Measurements from ENCODE around the gene SFMBT2. TPM values are rescaled to one million over a fixed set of nuclear protein-coding genes. Genes with fewer than 3 reads are reported as not detected.

SFMBT2 gene
- total RNA-seq, 1 experiment from 2014 or later: 2.4 TPM

DNA sequence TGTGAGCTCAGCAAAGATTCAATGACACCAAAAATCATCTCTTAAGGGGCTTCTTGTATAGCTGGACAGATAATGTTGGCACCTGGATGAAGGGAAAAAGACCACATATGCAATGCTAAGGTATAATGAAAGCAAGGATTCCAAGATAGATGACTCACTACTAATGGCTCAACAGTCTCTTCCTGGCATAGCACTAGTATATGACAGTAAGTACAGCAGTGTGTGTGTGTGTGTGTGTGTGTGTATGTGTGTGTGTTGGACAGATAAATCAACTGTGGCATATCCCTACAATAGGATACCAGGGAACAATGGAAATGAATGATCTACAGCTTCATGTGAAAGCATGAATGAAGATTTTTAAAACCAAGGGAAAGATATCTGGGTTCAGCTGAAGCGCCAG is 257.1 kb downstream of the SFMBT2 start:
- peak; percentile 75 for DNase-seq (ENCODE audit: low read depth)

- no peak for DNase-seq (ENCODE audit: low read depth)
Observed at GRCh38 chr10:7152982-7153381, 257.9 kb downstream of the SFMBT2 start.

- no peak for DNase-seq (ENCODE audit: low read depth)
Observed at GRCh38 chr10:7152341-7152740, 258.5 kb downstream of the SFMBT2 start.

- no peak for DNase-seq (ENCODE audit: low read depth)
Observed at GRCh38 chr10:7151538-7151937, 259.3 kb downstream of the SFMBT2 start.

GRCh38 chr10:7150349-7150748 is 260.5 kb downstream of the SFMBT2 start:
- no peak for DNase-seq (ENCODE audit: low read depth)

DNA sequence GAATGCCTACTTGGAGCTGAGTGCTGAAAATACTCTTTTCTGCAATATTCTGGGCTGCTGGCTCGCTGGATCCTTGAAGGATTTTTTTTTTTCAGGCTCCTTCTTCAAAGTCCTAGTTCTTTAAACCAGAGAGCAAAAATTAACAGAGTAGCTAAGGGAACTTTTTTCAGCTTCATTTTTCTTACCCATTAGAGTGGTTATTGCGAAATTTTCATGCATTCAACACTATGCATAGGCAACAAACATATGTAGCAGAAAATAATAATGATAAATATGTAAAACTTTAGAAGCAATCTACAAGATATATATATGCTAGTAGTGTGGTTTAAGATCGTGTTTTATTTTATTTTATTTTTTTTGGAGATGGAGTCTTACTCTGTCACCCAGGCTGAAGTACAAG is 264.6 kb downstream of the SFMBT2 start:
- DNase-seq (ENCODE audit: low read depth): no peak

GRCh38 chr10:7136016-7136415 is 274.8 kb downstream of the SFMBT2 start:
- DNase-seq (ENCODE audit: low read depth): no peak

GRCh38 chr10:7135188-7135587 is 275.6 kb downstream of the SFMBT2 start:
- DNase-seq (ENCODE audit: low read depth): no peak

GRCh38 chr10:7134448-7134847 is 276.4 kb downstream of the SFMBT2 start:
- no peak for DNase-seq (ENCODE audit: low read depth)

DNA sequence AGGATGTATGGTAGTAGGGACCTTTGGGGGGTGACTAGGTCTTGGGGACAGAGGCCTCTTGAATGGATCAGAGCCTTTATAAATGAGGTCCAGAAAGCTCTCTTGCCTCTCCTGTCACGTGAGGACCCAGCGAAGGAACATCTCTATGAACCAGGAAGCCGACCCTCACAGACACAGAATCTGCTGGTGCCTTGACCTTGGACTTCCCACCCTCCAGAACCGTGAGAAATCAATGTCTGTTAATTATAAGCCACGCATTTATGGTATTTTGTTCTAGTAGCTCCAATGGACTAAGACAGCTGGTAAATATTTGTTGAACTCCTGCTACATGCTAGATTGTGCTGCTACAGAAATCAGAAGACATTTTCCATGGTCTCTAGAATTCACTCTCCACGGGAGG is 276.9 kb downstream of the SFMBT2 start:
- no peak for DNase-seq (ENCODE audit: low read depth)

DNA sequence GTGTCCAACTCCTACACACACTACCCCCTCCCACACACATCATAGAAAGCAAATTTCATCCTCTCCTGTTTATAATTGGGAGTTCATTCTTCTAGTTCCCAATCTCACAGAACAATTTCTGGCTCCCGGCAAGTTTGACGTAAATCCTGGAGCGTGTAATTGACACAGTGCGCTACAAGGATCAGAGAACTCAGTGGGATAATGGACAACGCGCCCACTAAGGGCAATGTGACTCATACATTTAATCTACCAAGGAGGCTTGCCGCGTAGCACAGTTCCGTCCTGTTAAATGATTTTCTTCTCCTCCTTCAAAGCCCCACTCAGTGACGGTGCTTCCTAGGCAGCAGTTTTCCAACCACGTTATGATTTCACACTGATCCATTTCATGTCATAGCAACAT is 277.6 kb downstream of the SFMBT2 start:
- DNase-seq (ENCODE audit: low read depth): no peak

DNA sequence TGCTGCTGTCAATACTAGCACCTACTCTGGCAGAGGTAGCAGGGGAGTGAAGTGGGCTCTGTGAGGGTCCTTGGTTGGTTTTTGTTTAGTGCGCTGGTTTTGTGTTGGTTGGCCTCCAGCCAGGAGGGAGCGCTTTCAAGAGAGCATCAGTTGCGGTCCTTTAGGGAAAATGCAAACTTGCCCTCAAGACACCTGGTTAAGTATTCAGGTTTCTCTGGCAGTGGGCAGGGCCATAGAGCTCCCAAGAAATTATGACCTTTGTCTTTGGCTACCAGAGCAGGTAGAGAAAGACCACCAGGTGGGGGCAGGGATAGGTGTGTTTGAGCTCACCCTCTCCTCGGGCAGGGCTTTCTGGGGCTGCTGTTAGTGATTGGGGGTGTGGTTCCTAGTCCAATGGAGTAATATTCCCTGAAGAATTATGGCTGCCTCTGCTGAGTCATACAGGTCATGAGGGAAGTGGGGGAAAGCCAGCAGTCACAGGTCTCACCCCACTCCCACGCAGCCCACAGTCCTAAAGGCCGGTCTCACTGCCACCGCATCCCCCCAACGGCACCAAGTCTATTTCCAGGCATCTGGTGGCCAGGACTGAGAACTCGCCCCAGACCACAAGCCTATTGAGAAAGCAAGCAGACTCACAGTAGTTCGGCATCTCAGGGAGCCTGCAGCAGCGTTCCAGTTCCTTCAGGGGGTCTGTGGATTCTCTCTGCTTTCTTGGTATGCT is 280.5 kb downstream of the SFMBT2 start:
- no peak for DNase-seq (ENCODE audit: low read depth)

GRCh38 chr10:7123774-7124173 is 287.1 kb downstream of the SFMBT2 start:
- DNase-seq (ENCODE audit: low read depth): no peak

DNA sequence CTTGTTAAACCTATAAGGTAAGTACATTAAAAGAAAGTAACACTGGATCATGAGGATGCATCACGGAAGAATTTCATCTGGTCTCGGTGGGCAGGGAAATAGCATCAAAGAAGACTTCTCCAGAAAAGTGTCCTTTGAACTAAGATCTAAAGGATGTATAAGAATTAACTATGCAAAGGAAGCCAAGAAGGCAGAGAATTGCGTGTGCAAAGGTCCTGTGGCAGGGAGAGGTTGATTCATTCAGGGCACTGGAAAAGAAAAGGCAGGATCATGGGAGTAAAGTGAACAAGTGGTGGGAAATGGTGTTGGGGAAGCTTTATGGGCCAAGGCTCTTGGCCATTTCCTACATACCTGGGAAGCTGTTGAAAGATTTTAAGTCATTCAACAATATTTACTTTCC is 288.3 kb downstream of the SFMBT2 start:
- DNase-seq (ENCODE audit: low read depth): no peak

- peak; percentile 55 for DNase-seq (ENCODE audit: low read depth)
Observed at GRCh38 chr10:7121154-7121797, 289.6 kb downstream of the SFMBT2 start.

GRCh38 chr10:7119325-7120015 is 291.4 kb downstream of the SFMBT2 start:
- no peak for DNase-seq (ENCODE audit: low read depth)

- no peak for DNase-seq (ENCODE audit: low read depth)
Observed at GRCh38 chr10:7117806-7118674, 292.8 kb downstream of the SFMBT2 start.

GRCh38 chr10:7117177-7117799 is 293.5 kb downstream of the SFMBT2 start:
- DNase-seq (ENCODE audit: low read depth): no peak

DNA sequence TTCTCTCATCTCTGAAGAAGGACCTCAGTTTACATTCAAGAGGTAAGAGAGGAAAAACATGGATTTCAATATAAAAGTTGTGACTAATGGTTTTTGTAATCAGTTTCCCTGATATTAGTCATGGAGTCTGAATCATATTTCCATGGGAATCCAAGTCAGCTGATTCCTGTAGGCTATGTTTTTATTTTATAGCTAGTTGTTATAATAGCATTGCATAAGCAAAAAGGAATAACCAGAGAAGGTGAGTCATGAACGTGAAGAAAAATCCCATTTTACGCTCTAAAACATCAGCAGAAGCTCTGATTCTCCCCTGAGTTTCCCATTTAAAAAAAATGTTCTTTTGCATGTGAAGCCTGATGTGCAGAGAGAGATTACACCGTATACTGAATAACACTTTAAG is 299.3 kb downstream of the SFMBT2 start:
- DNase-seq (ENCODE audit: low read depth): peak; percentile 56

- DNase-seq (ENCODE audit: low read depth): no peak
Observed at GRCh38 chr10:7111089-7111488, 299.7 kb downstream of the SFMBT2 start.
